ENCODE measurements around the gene MYH7.
"Not testable (repeated sequence)": the region's sequence is repeated elsewhere in the genome, so short reads cannot be mapped to it uniquely, and the experiment has no call there.

The MYH7 gene

GRCh38 chr14:23398348-23398747 is 37.1 kb downstream of the MYH7 start:
- Mint-ChIP-seq H3K4me3 (no peak overlapping the region), H3K4me1 (peaks cover 4% of the 10 kb centered on the region), H3K27ac (no peak overlapping the region), H3K27me3 (peaks cover 41% of the 10 kb centered on the region), H3K36me3 (no peaks in the 10 kb centered on the region), H3K9me3 (no peaks in the 10 kb centered on the region)
- ATAC-seq: no peak

GRCh38 chr14:23396781-23397407 is 38.6 kb downstream of the MYH7 start:
- no peaks in the 10 kb centered on the region for H3K36me3 Mint-ChIP-seq
- H3K27me3 Mint-ChIP-seq: peaks cover 26% of the 10 kb centered on the region

GRCh38 chr14:23396126-23396525 is 39.3 kb downstream of the MYH7 start:
- H3K27ac Mint-ChIP-seq: no peak overlapping the region
- H3K9me3 Mint-ChIP-seq: no peaks in the 10 kb centered on the region
- H3K4me1 Mint-ChIP-seq: no peaks in the 10 kb centered on the region
- H3K36me3 Mint-ChIP-seq: no peaks in the 10 kb centered on the region
- H3K27me3 Mint-ChIP-seq: peaks cover 19% of the 10 kb centered on the region
- no peak for ATAC-seq
- no peak overlapping the region for H3K4me3 Mint-ChIP-seq

More at GRCh38 chr14:23396781-23397407, 38.6 kb downstream of the MYH7 start:
- no peaks in the 10 kb centered on the region for H3K9me3 Mint-ChIP-seq
- H3K4me1 Mint-ChIP-seq: no peaks in the 10 kb centered on the region
- H3K4me3 Mint-ChIP-seq: no peak overlapping the region
- no peak for ATAC-seq
- no peak overlapping the region for H3K27ac Mint-ChIP-seq

- Mint-ChIP-seq H3K27ac (no peak overlapping the region), H3K9me3 (no peaks in the 10 kb centered on the region), H3K27me3 (peaks cover 33% of the 10 kb centered on the region), H3K36me3 (no peaks in the 10 kb centered on the region), H3K4me1 (no peaks in the 10 kb centered on the region), H3K4me3 (no peak overlapping the region)
- ATAC-seq: no peak
These were observed 42.8 kb downstream of the MYH7 start for GRCh38 chr14:23392613-23393012.

GRCh38 chr14:23389871-23390270 is 45.6 kb downstream of the MYH7 start:
- H3K9me3 Mint-ChIP-seq, H3K36me3 Mint-ChIP-seq, H3K27ac Mint-ChIP-seq, ATAC-seq, H3K4me1 Mint-ChIP-seq, H3K4me3 Mint-ChIP-seq: not testable (repeated sequence)
- peaks cover 32% of the 10 kb centered on the region for H3K27me3 Mint-ChIP-seq

GRCh38 chr14:23389396-23389795 is 46.1 kb downstream of the MYH7 start:
- no peaks in the 10 kb centered on the region for H3K36me3 Mint-ChIP-seq
- H3K27me3 Mint-ChIP-seq: peaks cover 37% of the 10 kb centered on the region
- no peaks in the 10 kb centered on the region for H3K4me1 Mint-ChIP-seq
- no peak overlapping the region for H3K27ac Mint-ChIP-seq
- ATAC-seq: no peak
- H3K4me3 Mint-ChIP-seq: no peak overlapping the region
- H3K9me3 Mint-ChIP-seq: no peaks in the 10 kb centered on the region

GRCh38 chr14:23388996-23389395 is 46.5 kb downstream of the MYH7 start:
- no peak for ATAC-seq
- H3K27ac Mint-ChIP-seq: no peak overlapping the region
- no peak overlapping the region for H3K4me3 Mint-ChIP-seq
- H3K27me3 Mint-ChIP-seq: peaks cover 41% of the 10 kb centered on the region
- H3K9me3 Mint-ChIP-seq: no peaks in the 10 kb centered on the region
- no peaks in the 10 kb centered on the region for H3K4me1 Mint-ChIP-seq
- no peaks in the 10 kb centered on the region for H3K36me3 Mint-ChIP-seq

- no peaks in the 10 kb centered on the region for H3K9me3 Mint-ChIP-seq
- no peaks in the 10 kb centered on the region for H3K36me3 Mint-ChIP-seq
- no peak overlapping the region for H3K4me3 Mint-ChIP-seq
- peaks cover 42% of the 10 kb centered on the region for H3K27me3 Mint-ChIP-seq
- no peak for ATAC-seq
- no peaks in the 10 kb centered on the region for H3K4me1 Mint-ChIP-seq
- no peak overlapping the region for H3K27ac Mint-ChIP-seq
These were observed 47.3 kb downstream of the MYH7 start for GRCh38 chr14:23387916-23388882.

- Mint-ChIP-seq H3K27me3 (peaks cover 51% of the 10 kb centered on the region), H3K4me1 (no peaks in the 10 kb centered on the region), H3K4me3 (no peak overlapping the region), H3K27ac (no peak overlapping the region), H3K9me3 (no peaks in the 10 kb centered on the region), H3K36me3 (no peaks in the 10 kb centered on the region)
- no peak for ATAC-seq
These were observed 48.5 kb downstream of the MYH7 start for GRCh38 chr14:23386999-23387398.

GRCh38 chr14:23386266-23386657 is 49.2 kb downstream of the MYH7 start:
- H3K27me3 Mint-ChIP-seq: peaks cover 58% of the 10 kb centered on the region
- not testable (repeated sequence) for H3K4me3 Mint-ChIP-seq, H3K9me3 Mint-ChIP-seq, H3K27ac Mint-ChIP-seq, H3K36me3 Mint-ChIP-seq, H3K4me1 Mint-ChIP-seq, ATAC-seq

GRCh38 chr14:23385642-23386265 is 49.7 kb downstream of the MYH7 start:
- Mint-ChIP-seq H3K36me3 (no peaks in the 10 kb centered on the region), H3K27me3 (peaks cover 63% of the 10 kb centered on the region), H3K27ac (no peak overlapping the region), H3K4me3 (no peak overlapping the region), H3K9me3 (no peaks in the 10 kb centered on the region), H3K4me1 (no peaks in the 10 kb centered on the region)
- no peak for ATAC-seq

GRCh38 chr14:23385244-23385641 is 50.2 kb downstream of the MYH7 start:
- no peak for ATAC-seq
- no peaks in the 10 kb centered on the region for H3K4me1 Mint-ChIP-seq
- no peak overlapping the region for H3K4me3 Mint-ChIP-seq
- H3K9me3 Mint-ChIP-seq: no peaks in the 10 kb centered on the region
- H3K27me3 Mint-ChIP-seq: peaks cover 64% of the 10 kb centered on the region
- no peaks in the 10 kb centered on the region for H3K36me3 Mint-ChIP-seq
- H3K27ac Mint-ChIP-seq: no peak overlapping the region

GRCh38 chr14:23384364-23385080 is 50.9 kb downstream of the MYH7 start:
- Mint-ChIP-seq H3K27ac (no peak overlapping the region), H3K9me3 (no peaks in the 10 kb centered on the region), H3K36me3 (no peaks in the 10 kb centered on the region), H3K27me3 (peaks cover 57% of the 10 kb centered on the region), H3K4me1 (no peaks in the 10 kb centered on the region), H3K4me3 (no peak overlapping the region)
- ATAC-seq: no peak

GRCh38 chr14:23382731-23383440 is 52.6 kb downstream of the MYH7 start:
- no peaks in the 10 kb centered on the region for H3K9me3 Mint-ChIP-seq
- H3K4me3 Mint-ChIP-seq: no peak overlapping the region
- H3K4me1 Mint-ChIP-seq: no peaks in the 10 kb centered on the region
- H3K27me3 Mint-ChIP-seq: peaks cover 56% of the 10 kb centered on the region
- ATAC-seq: no peak
- no peak overlapping the region for H3K27ac Mint-ChIP-seq
- H3K36me3 Mint-ChIP-seq: no peaks in the 10 kb centered on the region
